ENCODE results near the gene WASF1. TPM values are rescaled to one million over a fixed set of nuclear protein-coding genes. Genes with fewer than 3 reads are reported as not detected.

WASF1 gene
- total RNA-seq, 1 experiment from 2014 or later = 28.6 TPM

DNA sequence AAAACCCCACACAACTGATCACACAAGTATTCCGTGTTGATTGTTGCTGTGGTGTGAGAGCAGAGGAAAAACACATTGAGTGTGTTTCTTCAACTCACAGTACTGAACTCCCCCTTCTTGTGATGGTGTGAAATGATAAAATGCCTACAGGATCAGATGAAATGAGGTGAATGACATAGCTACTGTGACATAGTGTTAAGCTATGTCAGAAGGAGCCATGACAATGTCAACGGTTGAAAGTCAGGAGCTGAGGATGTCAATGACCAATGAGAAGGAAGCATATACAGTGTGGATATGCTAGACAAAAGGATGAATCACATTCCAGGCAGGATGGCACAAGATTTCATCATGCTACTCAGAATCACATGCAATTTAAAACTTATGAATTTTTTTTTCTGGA lies 38.8 kb downstream of the WASF1 start:
- peaks cover 34 to 59% (median 42%) of the 10 kb centered on the region in 3 experiments for H3K36me3 Mint-ChIP-seq (ENCODE audit: insufficient read depth in 1 of 3, low read depth in 3 of 3)

More for the DNA sequence above, 38.8 kb downstream of the WASF1 start:
- H2AFZ ChIP-seq (ENCODE audit: low read length) = no peak overlapping the region
- no peaks in the 10 kb centered on the region for H3K27me3 ChIP-seq (ENCODE audit: insufficient read depth, low read length)
- TF ChIP-seq, protein P1, sequence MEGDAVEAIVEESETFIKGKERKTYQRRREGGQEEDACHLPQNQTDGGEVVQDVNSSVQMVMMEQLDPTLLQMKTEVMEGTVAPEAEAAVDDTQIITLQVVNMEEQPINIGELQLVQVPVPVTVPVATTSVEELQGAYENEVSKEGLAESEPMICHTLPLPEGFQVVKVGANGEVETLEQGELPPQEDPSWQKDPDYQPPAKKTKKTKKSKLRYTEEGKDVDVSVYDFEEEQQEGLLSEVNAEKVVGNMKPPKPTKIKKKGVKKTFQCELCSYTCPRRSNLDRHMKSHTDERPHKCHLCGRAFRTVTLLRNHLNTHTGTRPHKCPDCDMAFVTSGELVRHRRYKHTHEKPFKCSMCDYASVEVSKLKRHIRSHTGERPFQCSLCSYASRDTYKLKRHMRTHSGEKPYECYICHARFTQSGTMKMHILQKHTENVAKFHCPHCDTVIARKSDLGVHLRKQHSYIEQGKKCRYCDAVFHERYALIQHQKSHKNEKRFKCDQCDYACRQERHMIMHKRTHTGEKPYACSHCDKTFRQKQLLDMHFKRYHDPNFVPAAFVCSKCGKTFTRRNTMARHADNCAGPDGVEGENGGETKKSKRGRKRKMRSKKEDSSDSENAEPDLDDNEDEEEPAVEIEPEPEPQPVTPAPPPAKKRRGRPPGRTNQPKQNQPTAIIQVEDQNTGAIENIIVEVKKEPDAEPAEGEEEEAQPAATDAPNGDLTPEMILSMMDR (conservative IDR thresholded peaks at IDR 0.05) = no peak
- H3K4me3 Mint-ChIP-seq = no peak overlapping the region
- no CpG with 5 or more reads among the region's 2 CpGs for WGBS (ENCODE audit: extremely low coverage, insufficient read length, low lambda C conversion rate)
- no peak overlapping the region for H3K4ac ChIP-seq (ENCODE audit: low read depth, low read length)
- H3K4me1 ChIP-seq (ENCODE audit: insufficient read depth, low read length) = no peaks in the 10 kb centered on the region
- no peak overlapping the region for H2AK5ac ChIP-seq (ENCODE audit: insufficient read length, low read length)
- peaks cover 25% of the 10 kb centered on the region for H3K9me3 ChIP-seq (ENCODE audit: control insufficient read depth, low read depth, low read length)
- no peak overlapping the region for H3K14ac ChIP-seq (ENCODE audit: insufficient read depth, low read length)
- H3T11ph ChIP-seq (ENCODE audit: low read length) = no peak overlapping the region
- H3K18ac ChIP-seq (ENCODE audit: insufficient read length, low read depth, low read length) = no peak overlapping the region
- H4K8ac ChIP-seq (replicated peaks; ENCODE audit: insufficient read length, low read depth, low read length) = no peak overlapping the region
- H3K9me3 Mint-ChIP-seq = peaks cover 18 to 27% of the 10 kb centered on the region in 2 experiments
- no peak overlapping the region for H3K9ac ChIP-seq (ENCODE audit: extremely low read depth, insufficient read length, low read length)
- H2BK15ac ChIP-seq (ENCODE audit: low read depth, low read length) = no peak overlapping the region
- H3K27me3 Mint-ChIP-seq (ENCODE audit: low read depth) = no peaks in the 10 kb centered on the region
- H2BK12ac ChIP-seq (ENCODE audit: insufficient read length, low read depth, low read length) = no peak overlapping the region
- H2BK20ac ChIP-seq (ENCODE audit: low read depth, low read length, poor library complexity, severe bottlenecking) = no peak overlapping the region
- H3K56ac ChIP-seq (ENCODE audit: insufficient read length, low read depth, low read length) = no peak overlapping the region
- no peak overlapping the region for H3K27ac ChIP-seq (ENCODE audit: insufficient read length, low read depth, low read length)
- H3K23ac ChIP-seq (ENCODE audit: insufficient read length, low read depth, low read length) = no peak overlapping the region
- no peak overlapping the region for H4K91ac ChIP-seq (ENCODE audit: insufficient read length, low read depth, low read length)
- no peaks in the 10 kb centered on the region for H4K20me1 ChIP-seq (ENCODE audit: control insufficient read depth, insufficient read depth, insufficient read length)
- no peak overlapping the region for H2BK120ac ChIP-seq (ENCODE audit: low read depth, low read length, poor library complexity, severe bottlenecking)
- no peaks in the 10 kb centered on the region for H3K79me1 ChIP-seq (ENCODE audit: insufficient read depth, low read depth, low read length, poor library complexity, severe bottlenecking)
- H4K5ac ChIP-seq (ENCODE audit: insufficient read length, low read depth, low read length) = no peak overlapping the region
- no peak overlapping the region for H2BK5ac ChIP-seq (ENCODE audit: insufficient read length, low read length)
- no peaks in the 10 kb centered on the region for H3K23me2 ChIP-seq (ENCODE audit: insufficient read length, low read depth, low read length, poor library complexity, severe bottlenecking)
- no peak overlapping the region for H3K27ac Mint-ChIP-seq
- H3K4me1 Mint-ChIP-seq = no peaks in the 10 kb centered on the region
- no peak overlapping the region for H3K4me2 ChIP-seq (ENCODE audit: insufficient read depth, insufficient read length, low read length)
- no peaks in the 10 kb centered on the region for H3K79me2 ChIP-seq (ENCODE audit: insufficient read depth, low read length)
- DNase-seq = no peak

All from H9 (cell line).